ENCODE results near the gene GPRIN1.
"Not testable (repeated sequence)": the region's sequence is repeated elsewhere in the genome, so short reads cannot be mapped to it uniquely, and the experiment has no call there.

Gene GPRIN1

DNA sequence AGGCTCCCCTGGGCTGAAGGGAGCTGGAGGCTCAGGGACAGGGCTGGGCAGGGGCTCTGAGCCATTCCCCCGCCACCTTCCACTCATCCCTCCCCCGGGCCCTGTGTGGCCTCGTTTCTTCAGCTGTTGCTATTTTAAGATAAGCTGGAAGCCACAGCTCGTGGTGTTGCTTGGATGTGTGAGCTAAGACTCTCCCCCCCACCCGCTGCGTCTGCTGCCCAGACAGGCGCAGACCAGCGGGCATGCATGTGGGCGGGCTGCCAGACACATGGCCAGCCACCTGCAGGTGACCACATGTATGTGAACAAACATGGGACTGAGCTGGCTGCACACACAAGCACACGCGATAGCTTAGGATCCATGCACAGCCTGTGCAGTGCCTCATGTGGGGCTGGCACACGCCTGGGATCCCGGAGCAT is 11.7 kb upstream of the GPRIN1 start:
- no peak for DNase-seq

DNA sequence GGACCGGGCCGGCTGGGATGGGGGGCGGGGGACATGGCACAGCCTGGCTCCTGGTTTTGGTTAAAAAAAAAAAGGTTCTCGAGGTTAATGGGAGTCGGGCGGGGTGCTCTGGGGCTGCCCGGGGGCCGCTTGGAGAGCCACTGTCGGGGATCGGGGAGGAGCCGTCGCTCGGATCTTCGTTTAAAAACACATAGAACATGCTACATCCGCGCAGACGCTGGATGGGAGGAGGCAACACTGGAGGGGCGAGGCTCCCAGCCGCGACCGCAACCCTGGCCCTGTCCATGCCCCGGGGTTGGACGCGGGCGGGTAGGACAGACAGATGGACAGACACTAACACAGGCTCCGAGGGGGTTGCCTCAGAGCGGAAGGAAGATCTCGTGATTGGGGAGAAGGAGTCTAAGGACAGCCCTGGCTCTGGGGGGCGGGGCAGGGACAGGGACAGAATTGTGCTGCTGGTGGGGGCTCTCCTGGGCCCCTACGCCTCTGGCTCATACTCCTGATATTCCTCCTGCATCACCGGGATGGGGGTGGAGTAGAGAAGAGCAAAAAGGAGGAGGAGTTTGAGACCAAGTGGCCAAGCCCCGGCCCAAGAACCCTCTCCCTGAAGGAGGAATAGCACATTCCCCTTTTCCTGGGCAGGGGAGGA is 10.5 kb upstream of the GPRIN1 start:
- DNase-seq = peak; percentile 16

DNA sequence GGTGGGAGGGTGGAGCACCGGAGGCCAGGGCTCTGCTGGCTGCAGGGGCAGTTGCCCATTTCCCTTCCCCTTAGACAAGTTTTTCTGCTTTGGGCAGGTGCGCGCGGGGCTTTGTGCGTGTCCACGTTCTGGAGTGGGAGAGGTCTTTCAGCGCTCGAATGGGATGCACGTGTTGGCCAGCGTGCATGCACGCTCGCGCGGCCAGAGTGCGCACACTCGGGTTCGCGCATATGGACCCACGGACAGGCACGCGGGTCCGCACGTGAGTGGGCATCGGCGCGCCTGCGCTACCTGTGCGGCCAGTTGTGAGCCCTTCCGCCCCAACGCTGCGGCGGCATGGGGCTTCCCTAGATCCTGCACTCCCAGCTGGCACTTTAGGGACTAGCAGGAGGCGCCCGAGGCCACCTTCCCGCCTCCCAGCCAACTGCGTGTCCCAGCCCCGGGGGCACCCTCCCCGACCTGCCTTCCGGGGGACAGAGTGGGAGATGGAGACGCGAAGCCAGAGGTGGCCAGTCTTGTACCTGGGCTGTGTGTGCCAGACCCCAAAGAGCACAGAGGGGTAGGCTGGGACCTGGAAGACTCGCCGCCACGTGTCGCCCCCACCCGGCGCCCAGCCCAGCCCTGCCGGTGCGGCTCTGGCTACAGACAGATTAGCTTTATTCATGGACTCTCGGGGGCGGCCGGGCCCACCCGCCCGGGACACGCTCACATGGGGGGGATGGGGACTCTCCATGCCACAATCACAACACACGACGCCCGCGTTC is 9.8 kb upstream of the GPRIN1 start:
- no peak for DNase-seq

DNA sequence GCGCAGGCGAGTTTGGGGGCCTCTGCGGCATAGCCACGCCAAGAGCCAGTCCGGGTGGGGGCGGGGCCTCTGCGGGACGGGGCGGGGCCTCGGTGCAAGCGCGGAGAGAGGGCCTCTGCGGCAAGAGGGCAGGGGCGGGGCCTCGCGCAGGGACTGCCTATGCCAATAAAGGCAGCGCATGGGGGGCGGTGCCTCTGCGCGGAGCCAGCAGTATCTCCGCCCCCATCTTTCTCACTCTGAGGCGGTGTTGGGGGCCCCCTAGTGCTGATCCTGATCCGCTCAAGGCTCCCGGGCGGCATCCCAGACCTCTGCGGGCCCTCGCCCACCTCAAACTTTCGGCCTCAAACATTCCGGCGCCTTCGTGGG is 9.2 kb upstream of the GPRIN1 start:
- DNase-seq = peak; percentile 79

DNA sequence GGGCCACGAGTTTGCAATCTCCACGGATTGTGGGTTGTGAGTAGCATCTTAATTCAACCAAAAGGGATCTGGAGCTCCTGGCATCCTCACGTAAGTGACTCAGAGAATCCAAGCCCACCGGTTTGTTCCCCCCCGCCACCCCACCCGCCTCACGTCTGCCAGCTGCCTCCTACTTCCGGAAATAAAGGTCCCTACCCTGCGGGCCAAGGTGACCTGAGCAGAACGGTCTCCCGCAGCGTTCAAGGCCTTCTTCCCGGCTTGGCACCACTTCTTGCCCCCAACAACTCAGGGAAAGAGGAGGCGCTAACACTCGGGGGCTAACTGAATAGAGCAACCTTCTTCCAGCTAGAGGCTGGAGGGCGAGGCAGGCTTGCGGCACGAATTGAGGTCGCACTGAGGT is 8.8 kb upstream of the GPRIN1 start:
- no peak for DNase-seq

DNA sequence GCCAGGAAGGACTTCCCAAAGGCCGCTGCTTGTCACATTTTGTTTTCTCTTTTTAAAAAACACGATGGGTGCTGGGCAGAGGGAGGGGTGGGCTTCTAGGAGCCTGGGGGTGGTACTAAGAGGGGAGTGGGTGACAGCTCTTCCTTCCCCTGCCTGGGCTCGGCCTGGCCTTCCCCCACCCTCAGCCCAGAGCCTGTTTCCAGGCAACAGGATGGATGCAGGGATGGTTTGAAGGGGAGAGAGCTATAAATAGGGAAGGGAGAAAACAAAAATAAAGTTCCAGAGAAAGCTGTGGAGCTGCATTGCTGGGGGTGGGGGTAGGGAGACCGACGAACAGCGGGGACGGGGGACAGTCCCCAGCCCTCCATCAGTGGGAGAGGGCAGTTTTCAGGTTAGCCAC is 6.6 kb upstream of the GPRIN1 start:
- DNase-seq = no peak

DNA sequence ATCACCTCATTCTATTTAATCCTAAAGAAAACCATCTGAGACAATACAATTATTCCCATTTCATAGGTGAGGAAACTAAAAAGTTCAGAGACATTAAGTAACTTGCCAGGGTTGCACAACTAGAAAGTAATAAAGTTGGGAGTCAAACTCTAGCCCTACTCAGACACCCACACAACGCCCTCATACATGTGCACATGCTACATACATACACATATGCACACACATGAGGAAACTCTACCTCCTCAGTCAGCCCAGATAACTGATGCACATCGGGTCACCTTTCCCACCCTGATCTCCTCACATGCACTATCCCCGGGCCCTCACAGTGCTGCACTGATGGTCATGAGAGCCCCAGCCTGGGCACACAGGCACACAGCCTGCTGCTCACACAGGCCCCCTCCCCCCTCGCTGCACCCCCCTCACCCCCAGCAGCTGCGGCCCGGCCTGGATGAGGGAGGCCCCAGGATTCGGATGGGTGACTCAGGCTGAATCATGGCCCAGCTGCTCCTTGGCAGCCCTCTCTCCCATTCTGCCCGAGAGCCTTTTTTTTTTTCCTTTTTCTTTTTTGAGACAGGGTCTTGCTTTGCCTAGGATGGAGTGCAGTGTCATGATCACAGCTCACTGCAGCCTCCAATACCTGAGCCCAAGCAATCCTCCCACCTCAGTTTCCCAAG is 5.0 kb upstream of the GPRIN1 start:
- no peak for DNase-seq

DNA sequence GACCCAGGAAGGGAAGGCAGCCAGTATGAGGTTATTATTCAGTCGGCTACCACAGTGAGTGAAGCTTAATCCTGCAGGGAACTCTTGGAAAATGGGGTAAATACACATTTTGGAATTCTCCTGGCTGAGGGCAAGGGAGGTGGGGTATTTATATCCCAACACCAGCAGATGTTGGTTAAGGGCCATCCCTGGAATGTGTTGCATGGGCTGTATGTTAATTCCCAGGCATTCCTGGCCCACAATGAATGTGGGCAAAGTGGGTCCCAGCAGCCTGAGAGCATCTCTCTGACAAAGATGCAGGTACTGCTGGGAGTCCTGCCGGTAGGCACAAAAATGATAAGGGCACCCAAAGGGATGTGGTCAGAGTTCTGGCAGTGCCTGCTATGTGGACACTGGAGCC is 2.9 kb upstream of the GPRIN1 start:
- no peak for DNase-seq

DNA sequence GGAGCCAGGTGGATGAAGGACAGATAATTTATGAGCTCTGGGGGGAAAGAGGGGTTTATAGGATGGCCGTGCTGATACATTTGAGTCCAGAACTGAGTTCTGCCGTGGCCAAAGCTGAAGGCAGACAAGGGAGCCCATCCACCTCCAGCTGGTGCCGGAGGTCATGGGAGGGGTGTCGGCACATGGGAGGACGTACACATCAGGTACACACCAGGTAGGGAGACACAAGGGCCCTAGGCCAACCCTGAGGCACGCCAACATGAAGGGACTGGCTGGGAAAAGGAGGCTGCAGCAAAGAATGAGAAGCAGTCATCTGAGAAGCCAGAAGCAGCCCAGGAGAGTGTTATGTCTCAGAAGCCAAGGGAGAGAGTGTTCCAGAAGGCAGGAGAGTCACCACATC is 2.1 kb upstream of the GPRIN1 start:
- DNase-seq = no peak

DNA sequence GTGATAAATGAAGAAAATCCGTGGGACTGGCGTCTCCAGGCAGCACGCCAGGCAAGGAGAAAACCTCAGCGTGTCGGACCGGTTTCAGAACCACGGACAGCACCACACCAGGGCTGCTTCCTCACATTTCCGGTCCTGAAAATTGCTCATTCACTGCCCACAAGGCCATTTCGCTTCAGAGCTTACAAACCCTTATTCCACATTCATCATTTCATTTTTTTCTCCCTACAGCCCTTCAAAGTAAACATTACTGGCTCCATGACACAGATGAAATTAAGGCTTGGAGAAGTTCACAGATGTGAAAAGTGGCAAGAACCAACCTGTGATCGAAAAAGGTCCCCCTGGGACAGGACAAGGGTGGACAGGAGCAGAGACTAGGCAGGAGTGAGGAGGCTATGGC is 1.5 kb upstream of the GPRIN1 start:
- peak; percentile 49 for DNase-seq

DNA sequence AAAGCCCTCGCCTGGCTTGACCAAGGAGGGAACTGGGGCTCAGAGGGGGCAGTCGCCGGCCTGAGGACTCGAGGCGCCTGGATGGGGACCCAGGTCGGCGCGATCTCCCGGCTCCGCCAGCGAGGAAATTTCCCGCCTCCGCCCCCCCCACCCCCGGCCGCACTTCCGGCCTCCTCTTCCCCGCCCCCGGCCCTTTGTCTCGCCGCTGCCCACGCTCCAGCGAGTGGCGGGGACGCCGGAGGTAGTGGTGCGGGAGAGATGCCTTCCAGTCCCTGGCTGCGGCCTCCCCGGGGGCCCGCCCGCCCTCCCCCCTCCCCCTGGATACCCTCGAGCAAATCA is 448 bp upstream of the GPRIN1 start:
- peak; percentile 14 for DNase-seq

DNA sequence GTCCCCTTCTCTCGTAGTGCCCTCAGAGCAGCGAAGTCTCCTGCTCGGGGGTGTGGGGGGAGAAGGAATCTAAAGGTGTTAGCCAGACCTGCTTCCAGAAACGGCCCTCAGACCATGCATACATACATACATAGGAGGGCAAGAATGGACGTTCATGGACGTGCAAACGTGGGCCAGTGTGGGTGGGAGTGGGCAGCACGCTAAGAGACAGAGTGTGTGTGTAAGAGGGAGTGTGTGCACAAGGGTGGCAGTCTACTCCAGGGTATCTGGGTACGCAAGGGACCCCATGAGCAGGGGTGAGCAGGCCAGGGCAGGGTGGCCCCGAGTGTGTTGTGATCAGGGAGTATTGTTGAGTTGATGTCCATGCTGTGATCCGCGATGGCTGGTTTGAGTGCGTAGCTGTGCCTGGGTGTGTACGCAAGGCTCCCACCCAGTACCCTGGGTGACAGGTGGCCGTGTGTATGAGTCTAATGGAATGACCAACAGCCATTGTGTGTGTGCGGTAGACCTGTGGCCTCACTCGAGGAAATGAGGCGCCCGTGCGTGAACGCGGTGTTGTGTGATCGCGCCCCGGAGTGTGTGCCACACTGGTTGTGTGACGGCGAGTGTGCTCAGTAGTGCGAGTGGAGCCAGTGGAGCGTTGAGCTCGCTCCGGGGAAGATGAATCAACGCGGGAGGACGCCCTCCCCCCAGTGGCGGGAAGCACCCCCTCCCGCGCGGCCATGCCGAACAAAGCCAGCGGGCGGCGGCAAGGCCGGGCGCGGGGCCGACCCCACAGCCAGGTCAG is 826 bp downstream of the GPRIN1 start:
- peak; percentile 21 for DNase-seq

DNA sequence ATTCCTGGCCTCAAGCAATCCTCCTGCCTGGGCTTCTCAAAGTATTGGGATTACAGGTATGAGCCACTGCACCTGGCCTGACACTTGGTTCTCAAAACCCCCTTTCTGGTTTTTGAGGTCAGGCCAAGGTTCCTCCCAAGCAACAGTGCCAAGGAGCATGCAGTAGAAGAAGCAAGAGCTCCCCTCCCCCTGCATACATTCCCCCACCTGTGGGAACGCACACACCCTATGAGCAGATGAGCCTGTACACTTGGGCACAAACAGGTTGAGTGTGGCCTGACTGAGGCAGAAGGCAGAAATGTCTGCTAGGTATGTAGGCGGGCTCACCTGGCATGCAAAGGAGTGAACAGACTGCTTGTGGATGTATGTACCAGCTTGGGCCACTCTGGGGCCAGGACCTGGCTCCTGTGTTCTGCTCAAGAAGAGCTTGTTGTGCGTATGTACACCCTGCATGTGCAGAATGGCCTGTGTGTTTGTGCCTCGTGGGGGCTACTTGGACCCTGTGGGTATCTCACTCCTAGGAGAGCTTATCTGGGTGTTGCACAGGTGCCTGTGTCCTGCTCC is 1.7 kb downstream of the GPRIN1 start:
- no peak for DNase-seq

DNA sequence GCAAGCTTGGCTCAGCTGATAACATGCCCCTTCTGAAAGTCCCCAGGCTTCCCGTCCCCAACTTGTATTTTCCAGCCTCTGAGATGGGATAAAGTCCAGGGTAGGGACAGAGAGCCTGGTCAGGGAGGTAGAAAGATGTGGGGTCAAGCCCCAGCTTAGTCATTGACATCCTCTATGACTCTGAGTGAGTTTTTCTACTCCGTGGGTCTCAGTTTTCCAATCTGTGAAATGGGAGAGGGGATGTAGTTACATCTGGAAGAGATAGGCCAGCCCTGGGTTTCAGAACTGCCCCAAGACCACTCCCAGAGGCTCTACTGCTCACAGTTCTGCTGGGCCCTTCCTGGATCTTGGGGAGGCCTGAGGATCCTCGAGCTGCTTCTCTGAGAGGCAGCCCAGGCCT is 3.1 kb downstream of the GPRIN1 start:
- no peak for DNase-seq

DNA sequence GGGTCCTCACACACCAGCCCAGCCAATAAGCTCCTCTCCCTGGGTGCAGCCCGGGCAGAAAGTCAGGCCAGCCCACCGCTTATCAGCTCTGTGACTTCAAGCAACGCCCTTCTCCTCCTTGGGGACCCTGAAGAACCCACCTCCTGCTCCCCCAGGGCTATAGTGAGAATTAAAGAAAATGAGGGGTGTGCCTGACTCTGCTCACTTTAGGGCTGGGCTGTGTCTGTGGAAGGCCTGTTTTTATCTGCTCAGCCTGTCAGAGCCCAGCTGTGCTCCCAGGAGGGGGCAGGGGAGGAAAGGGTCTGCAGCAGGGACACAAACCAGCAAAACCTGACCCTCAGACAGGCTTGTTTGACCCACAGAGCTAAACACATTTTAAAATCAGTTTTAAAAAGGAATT is 3.9 kb downstream of the GPRIN1 start:
- no peak for DNase-seq

DNA sequence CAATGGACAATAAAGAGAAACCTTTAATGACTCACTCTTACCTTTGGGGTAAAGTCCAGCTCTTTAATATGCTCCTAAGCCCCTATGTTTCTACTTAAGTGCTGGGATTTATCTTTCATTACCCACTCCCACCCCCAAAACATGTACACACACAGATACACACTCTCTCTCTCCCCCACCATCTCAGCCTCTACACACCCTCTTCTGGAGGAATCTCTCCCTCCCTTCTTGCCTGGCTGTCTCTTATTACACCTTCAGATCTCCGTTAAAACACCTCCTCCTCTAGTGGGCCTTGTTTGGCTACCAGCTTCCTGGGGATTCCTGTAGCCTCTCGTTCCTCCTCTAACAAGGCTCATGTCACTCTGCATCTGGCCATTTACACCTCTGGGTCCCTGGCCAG is 6.9 kb downstream of the GPRIN1 start:
- no peak for DNase-seq

DNA sequence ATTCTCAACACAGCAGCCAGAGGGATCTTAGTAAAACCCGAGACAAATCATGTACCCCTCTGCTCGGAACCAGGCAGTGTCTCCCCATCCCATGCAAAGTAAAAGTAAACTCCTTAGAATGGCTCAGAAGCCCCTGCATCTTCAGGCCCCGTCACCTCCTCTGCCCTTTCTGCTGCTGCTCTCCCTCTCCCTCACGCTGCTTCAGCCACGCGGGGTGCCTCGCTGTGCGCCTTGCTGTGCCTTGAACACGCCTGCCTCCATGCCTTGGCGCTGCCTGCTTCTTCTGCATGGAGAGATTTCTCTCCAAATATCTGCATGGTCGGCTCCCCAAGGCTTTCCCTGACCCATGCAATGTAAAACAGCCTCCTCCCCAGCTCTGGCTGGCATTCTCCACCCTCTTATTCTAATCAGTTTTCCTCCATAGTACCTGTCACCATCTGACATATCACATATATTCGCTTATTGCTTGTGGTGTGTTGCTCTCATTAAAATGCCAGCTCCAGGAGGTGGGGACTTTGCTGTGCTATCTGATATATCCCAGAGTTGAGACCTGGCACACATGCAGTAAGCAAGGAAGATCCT is 8.0 kb downstream of the GPRIN1 start:
- DNase-seq = no peak

DNA sequence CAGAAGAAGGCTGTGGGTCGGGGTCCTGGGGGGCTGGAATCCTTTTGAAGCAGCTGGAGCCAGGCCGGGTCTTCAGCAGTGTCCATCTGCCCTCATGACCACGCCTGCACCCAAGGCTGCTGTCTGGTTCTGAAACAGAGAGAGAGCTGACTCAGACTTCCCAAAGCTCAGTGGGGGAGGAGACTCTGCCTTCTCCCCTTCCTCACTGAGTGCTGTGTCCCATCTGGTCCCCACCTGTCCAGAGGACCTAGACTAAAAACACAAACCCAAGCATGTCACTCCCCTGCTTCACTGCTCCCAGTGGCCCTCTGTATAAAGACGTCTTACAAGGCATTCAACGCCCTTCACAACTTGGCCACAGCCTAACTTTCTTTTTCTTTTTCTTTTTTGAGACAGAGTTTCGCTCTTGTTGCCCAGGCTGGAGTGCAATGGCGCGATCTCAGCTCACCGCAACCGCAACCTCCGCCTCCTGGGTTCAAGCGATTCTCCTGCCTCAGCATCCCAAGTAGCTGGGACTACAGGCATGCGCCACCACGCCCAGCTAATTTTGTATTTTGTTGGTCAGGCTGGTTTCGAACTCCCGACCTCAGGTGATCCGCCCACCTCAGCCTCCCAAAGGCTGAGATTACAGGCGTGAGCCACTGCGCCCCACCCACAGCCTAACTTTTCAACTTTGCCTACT is 10.1 kb downstream of the GPRIN1 start:
- not testable (repeated sequence) for DNase-seq

DNA sequence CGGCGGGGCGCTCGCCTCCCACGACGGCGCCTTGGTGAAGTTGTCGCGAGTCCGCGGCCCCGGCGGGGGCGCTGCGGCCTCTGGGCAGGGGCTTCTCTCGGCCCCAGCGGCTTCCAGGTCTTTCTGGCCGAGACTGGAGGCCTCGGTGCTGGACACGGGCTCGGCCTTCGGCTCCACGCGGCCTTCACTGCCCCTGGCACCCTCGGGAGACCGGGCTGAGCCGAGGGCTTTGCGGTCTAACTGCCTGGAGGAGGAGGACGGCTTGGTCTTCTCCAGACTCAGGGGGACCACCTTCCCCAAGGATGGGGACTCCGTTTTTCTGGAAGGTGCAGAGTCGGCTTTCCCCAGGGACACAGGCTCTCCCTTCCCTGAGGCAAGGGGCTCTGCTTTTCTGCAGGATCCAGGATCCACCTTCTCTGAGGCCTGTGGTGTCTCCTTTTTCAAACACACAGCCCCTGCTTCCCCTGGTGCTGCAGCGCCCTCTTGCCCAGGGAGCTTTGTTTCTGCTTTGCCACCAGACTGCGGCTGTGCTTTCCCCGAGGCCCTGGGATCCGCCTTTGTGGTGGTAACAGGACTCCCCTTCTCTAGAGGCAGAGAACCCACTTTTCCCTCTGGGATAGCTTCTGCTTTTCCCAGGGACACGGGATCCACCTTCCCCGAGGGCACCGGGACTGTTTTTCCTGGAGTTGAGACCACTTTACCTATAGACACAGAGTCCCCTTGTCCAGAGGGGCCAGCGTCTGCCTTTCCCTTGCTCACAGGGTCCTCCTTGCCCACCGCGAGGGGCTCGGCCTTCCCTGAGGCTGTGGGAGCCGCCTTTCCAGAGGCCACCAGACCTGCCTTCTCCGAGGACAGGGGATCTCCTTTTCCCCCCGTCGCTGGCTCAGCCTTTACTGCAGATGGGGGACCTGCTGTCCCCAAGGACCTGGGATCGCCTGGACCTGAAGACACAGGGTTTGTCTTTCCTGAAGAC is 12.3 kb downstream of the GPRIN1 start:
- no peak for DNase-seq

DNA sequence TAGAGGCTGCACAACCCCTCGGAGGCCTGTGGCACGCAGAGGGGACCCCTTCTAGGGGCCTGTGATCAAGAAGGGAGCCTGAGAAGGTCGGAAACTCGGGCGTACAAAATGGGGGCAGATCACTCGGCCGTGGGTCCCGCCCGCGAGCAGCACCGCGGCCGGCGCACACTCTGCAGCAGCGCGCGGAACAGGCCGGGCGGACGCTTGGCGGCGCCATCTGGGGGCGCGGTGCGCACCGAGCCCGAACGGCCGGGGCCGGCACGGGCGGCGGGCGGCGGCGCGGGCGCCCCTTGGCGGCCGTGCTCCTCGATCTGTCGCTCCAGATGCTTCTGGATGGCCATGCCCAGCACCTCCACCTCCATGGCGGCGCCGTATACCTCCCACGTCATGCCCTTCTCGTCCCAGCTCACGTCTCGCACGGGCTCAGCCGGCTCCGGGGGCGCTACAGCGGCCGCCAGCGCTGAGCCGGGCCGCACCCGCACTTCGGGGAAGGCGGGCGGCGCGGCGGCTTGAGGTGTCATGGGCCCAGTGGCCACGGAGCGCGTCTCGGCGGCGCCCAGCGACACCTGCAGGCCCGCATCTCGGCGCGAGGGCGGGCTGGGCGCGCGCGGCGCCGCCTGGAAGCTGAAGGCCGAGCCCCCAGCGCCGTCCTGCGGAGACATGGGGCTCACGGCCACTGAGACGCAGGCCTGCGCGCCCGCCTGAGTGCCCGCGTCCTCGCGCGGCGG is 13.1 kb downstream of the GPRIN1 start:
- DNase-seq = peak; percentile 69
